NOMO-1 (cell line): Measurements from ENCODE around the gene KRTAP9-6.
"Not testable (repeated sequence)": the region's sequence is repeated elsewhere in the genome, so short reads cannot be mapped to it uniquely, and the experiment has no call there.

Experiments used
- DNase-seq, 2 experiments: peaks; one replicate each; lab custom pipeline; 2025; ENCODE audit not compliant: unreplicated experiment in 2 of 2; lab: John Stamatoyannopoulos, UW

KRTAP9-6 gene

GRCh38 chr17:41267711-41268110, 2.5 kb downstream of the KRTAP9-6 start:
- DNase-seq = peak; percentile 8 to 58

- not testable (repeated sequence) for DNase-seq
These were observed 6.1 kb downstream of the KRTAP9-6 start for GRCh38 chr17:41271323-41271722.

GRCh38 chr17:41271858-41272257, 6.7 kb downstream of the KRTAP9-6 start:
- no peak for DNase-seq

DNA sequence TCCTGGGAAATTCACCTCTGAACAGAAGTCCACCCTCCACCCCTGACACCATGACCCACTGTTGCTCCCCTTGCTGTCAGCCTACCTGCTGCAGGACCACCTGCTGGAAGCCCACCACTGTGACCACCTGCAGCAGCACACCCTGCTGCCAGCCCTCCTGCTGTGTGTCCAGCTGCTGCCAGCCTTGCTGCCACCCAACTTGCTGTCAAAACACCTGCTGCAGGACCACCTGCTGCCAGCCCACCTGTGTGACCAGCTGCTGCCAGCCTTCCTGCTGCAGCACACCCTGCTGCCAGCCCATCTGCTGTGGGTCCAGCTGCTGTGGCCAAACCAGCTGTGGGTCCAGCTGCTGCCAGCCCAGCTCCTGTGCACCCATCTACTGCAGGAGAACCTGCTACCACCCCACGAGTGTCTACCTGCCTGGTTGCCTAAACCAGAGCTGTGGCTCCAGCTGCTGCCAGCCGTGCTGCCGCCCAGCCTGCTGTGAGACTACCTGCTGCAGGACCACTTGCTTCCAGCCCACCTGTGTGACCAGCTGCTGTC, 10.5 kb downstream of the KRTAP9-6 start, which contains the start of gene KRTAP9-7:
KRTAP9-7 (plus strand) TSS at position 51 of the 543 bp plus-strand sequence; CDS start at position 51, 0 bp downstream.
- not testable (repeated sequence) for DNase-seq

- DNase-seq = no peak
These were observed 13.2 kb downstream of the KRTAP9-6 start for GRCh38 chr17:41278176-41278955.

DNA sequence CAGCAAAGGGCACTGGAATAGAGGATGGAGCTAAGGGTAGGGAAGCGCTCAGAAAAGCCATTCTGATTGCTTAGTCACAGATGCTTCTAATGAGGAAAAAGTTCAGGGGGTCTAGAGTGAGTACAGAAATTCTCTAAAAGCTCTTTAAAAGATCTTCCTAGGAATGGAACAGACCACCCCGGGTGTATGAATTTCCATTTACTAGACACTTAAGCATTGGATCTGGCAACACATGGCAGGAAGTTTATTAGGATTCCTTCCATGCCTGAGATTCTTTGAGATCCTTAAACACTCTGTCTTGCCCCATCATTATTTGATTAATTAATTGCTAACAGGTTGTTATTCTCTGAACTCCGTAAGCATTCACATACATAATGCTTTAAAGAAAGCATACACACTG, 18.9 kb downstream of the KRTAP9-6 start:
- no peak for DNase-seq

DNA sequence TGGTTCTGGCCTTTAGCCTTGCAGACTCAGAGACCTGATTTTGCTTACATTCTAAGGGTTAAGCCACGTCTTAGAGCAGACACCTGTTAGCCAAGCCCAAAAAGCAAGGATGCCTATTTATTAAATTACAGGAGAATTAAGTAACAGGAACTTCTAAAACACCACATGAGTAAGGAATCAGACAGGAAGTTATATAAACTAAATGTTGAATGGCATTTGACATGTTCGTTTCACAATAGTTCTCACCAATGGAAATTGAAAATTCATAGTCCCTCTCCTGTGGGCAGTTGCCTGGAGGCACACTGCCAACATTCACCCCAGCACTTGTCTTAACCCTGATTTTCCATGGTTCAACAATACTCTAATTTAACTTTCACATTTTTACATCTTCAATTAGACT, 19.4 kb downstream of the KRTAP9-6 start:
- DNase-seq = peak; percentile 28 to 77

- DNase-seq = no peak
These were observed 21.9 kb downstream of the KRTAP9-6 start for GRCh38 chr17:41287050-41287449.

GRCh38 chr17:41294016-41294415, 28.8 kb downstream of the KRTAP9-6 start:
- no peak for DNase-seq

GRCh38 chr17:41296846-41297245, 31.7 kb downstream of the KRTAP9-6 start:
- DNase-seq = no peak

DNA sequence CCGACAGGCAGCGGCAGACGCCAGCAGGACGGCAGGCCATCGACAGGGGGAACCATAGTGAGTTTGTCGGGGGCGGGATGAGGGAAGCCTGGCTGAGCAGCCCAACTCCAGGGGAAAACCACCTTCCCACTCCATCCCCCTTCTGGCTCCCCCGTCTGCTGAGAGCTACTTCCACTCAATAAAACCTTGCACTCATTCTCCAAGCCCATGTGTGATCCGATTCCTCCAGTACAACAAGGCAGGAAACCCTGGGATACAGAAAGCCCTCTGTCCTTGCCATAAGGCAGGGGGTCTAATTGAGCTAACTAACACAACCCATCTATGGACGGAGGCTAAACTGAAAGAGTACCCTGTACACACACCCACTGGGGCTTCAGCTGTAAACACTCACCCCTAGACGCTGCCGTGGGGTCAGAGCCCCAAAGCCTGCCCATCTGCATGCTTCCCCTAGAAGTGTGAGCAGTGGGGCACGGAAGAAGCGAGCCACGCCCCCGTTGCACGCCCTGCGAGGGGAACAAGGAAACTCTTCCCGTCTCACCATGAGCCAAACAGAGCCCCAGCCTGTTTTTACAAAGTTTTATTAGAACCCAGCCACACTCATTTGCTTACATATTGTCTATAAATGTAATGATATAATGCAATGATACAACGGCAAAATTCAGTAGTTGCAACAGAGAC, 33.4 kb downstream of the KRTAP9-6 start:
- DNase-seq = no peak

DNA sequence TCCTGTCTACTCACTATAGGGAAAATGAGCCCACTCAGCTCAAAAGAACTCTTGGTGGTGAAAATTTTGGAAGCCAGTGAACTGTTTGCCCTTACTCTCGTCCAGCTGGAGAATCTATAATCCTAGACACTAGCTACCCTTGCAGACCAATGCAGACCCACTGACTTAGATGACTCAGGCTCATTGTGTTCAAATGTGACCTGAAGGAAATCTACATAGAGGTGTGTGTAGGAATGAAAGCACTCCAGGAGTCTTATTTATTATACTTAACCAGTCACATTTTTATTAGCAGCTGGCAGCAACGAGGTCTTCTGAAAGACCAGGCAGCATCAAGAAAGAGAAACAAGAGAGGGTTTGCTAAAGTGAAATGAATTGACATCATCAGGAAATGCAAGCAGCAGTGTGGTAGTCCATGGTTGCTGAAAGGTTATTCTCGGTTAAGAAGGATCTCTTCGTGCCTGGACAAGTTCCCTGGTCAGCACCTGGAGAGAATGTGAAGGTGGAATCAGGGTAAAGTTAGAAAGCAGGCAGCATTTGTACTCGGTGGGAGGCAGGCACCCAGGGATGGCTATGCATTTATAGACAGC, 36.1 kb downstream of the KRTAP9-6 start:
- no peak for DNase-seq

DNA sequence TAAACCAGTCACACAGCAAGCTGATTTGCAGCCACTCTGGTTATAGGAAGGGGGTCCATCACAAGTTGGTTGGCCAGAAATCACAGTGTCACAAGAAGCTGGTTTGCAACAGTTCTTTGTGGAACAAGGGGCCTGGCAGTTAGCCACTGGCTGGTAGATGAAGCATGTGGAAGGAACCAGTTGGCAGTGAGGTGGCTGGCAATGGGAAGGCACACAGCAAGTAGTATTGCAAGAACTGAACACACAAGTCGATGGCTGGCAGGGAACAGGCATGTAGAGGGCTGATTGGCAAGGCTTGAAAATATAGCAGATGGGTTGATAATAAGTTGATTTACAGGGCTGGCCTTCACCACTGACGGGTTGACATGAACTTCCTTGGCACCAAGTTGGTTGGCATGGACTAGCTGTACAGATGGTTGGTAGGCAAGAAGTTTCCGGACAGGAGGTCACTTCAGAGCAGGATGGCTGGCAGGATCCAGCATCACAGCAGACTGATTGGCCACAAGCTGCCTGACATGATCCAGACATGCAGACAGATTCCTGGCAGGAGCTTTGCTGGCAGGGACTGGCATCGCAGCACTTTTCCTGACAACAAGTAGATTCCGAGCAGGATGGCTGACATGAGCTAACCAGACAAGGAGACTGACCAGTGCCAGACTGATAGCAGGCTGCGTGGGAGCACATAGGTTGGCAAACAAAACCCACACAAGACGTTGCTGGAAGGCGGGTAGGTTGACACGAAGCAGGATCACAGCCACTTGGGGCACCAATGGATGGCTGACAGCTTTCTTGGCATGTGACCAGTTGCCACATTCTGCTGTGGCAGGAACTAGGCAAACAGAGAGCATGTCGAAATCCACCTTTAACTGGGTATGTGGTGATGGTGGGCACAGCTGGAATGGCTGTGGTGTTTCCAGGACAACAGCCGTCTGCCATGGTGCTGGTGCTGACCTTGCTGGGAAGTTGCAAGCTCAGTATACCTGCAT, 37.0 kb downstream of the KRTAP9-6 start, which contains the start of gene KRTAP29-1:
KRTAP29-1 (minus strand) TSS at position 936 of the 986 bp plus-strand sequence; CDS start at position 936, 0 bp downstream.
- peak in 1 of 2 experiments; percentile 2 for DNase-seq

DNA sequence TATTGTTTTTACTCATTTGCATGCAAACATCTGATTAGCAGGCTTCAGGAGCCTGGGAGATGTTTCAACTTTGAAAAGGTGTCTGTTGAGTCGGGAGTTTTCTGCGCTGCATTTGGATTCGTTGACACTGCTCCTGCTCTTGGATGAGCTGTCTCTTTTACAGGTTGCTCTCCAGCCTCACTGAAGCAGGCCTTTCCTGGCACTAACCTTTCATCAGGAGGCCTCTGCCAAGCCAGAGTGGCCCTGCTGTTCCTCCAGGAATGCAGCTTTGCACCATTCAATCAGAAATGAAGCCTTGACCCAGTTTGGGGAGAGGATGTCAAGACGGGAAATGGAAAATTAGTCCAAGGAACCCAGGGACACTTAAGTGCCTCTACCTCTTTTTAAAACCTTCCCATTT, 37.8 kb downstream of the KRTAP9-6 start:
- DNase-seq = no peak

GRCh38 chr17:41304091-41304490, 38.9 kb downstream of the KRTAP9-6 start:
- DNase-seq = no peak

DNA sequence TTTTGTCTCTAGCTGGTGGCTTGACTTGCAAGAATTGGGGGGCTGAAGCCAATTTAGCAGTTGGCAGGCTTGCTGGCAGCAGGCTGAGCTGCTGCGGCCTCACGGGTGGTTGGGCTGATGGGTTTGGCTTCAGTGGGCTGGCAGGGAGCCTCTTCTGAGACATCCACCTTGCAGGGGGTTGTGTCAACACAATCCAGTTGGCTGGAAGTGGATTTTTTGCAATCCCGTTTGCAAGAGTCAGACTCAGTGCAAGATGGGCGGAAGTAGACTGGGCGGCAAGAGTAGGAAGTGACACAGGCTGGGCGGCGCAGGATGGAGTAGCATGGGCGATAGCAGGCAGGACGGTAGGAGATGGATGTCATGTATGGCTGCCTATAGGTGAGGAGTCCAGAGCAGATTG, 42.5 kb downstream of the KRTAP9-6 start:
- DNase-seq = no peak

GRCh38 chr17:41308251-41308917, 43.2 kb downstream of the KRTAP9-6 start:
- DNase-seq = peak in 1 of 2 experiments; percentile 4

DNA sequence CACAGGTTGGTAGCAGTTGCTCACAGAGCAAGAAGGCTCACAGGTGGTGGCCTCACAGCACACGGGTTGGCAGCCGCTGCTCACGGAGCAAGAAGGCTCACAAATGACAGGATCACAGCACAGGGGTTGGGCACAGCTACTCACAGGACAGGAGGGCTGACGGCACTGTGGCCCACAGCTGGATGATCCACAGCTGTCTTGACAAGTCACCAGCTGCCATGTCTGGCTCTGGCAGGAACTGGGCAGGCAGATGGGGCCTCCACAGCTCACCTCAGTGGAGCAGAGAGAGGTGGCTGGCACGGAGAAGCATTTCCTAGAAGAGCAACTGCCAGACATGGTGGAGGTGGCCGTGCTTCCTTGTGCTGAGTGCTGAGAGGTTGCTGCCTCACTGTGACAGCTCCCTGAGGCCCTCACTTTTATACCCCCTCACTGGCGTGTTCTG, 43.8 kb downstream of the KRTAP9-6 start, which contains the start of gene KRTAP16-1:
KRTAP16-1 (minus strand) TSS at position 392 of the 442 bp plus-strand sequence; CDS start at position 336, 56 bp downstream.
- no peak for DNase-seq

GRCh38 chr17:41311111-41311510, 45.9 kb downstream of the KRTAP9-6 start:
- DNase-seq = no peak
